Ascending aorta (tissue), 2 donors: ENCODE results near the gene KLRF1. TPM values are rescaled to one million over a fixed set of nuclear protein-coding genes. Genes with fewer than 3 reads are reported as not detected.

Experiments used
- DNase-seq, 2 donors: peaks; one replicate each; pipeline ENCODE4 v3.0.0-alpha.2; 2019; ENCODE audit warnings: low spot score in 2 of 2
- H3K27ac ChIP-seq, 2 donors: fragments of 200-600 bp; sonication (generic); one replicate each; pipeline ENCODE4 v1.5.1; 2016 to 2017; ENCODE audit warnings: mild to moderate bottlenecking in 1 of 2
- H3K27me3 ChIP-seq: fragments of 200-600 bp; sonication (generic); one replicate; pipeline ENCODE4 v1.5.1; 2017
- H3K36me3 ChIP-seq, 2 donors: fragments of 200-600 bp; sonication (generic); one replicate each; pipeline ENCODE4 v1.5.1; 2016
- H3K4me1 ChIP-seq, 2 donors: fragments of 200-600 bp; sonication (generic); one replicate each; pipeline ENCODE4 v1.5.1; 2016 to 2017; ENCODE audit warnings: mild to moderate bottlenecking in 1 of 2
- H3K4me3 ChIP-seq, 2 donors: fragments of 200-600 bp; sonication (generic); one replicate each; pipeline ENCODE4 v1.5.1; 2016 to 2017; ENCODE audit warnings: mild to moderate bottlenecking in 1 of 2
- H3K9me3 ChIP-seq, 2 donors: fragments of 200-600 bp; sonication (generic); one replicate each; pipeline ENCODE4 v1.5.1; 2016
- intact Hi-C: fragments of 100-400 bp; cut with DNase I; formaldehyde crosslinking; loops from one replicate; pipeline ENCODE4 v1.15.1; 2023
- total RNA-seq: library from RNA; depleted of rRNA; stranded (reverse); fragments of >200 nt; gene quantifications from one replicate; pipeline ENCODE4 v1.1.0, GENCODE V29; 2016
- TF ChIP-seq, protein P1 (sequence below), 3 experiments: fragments of 200-600 bp in 2 of 3; fragments of 450-650 bp in 1 of 3; sonication (generic) in 2 of 3; IDR thresholded peaks; one replicate each; pipeline ENCODE4 v1.5.1; 2016 to 2019; ENCODE audit warnings: antibody characterized with exemption in 3 of 3, mild to moderate bottlenecking in 1 of 3, moderate library complexity in 1 of 3

Gene KLRF1
- total RNA-seq, 1 donor from 2014 or later = not detected

DNA sequence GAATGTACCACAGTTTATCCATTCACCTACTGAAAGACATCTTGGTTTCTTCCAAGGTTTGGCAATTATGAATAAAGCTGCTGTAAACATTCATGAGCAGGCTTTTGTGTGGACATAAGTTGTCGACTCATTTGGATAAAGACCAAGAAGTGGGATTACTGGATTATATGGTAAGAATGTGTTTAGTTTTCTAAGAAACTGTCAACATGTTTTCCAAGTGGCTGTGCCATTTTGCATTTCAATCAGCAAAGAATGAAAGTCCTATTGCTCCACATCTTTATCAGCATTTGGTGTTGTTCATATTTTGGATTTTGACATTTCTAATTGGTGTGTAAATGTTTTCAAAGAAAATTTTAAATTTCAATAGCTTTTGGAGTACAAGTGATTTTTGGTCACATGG lies 27.3 kb upstream of the KLRF1 start:
- intact Hi-C loops = no loop called here
- no peaks in the 10 kb centered on the region for H3K4me1 ChIP-seq
- TF ChIP-seq, protein P1, sequence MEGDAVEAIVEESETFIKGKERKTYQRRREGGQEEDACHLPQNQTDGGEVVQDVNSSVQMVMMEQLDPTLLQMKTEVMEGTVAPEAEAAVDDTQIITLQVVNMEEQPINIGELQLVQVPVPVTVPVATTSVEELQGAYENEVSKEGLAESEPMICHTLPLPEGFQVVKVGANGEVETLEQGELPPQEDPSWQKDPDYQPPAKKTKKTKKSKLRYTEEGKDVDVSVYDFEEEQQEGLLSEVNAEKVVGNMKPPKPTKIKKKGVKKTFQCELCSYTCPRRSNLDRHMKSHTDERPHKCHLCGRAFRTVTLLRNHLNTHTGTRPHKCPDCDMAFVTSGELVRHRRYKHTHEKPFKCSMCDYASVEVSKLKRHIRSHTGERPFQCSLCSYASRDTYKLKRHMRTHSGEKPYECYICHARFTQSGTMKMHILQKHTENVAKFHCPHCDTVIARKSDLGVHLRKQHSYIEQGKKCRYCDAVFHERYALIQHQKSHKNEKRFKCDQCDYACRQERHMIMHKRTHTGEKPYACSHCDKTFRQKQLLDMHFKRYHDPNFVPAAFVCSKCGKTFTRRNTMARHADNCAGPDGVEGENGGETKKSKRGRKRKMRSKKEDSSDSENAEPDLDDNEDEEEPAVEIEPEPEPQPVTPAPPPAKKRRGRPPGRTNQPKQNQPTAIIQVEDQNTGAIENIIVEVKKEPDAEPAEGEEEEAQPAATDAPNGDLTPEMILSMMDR (IDR thresholded peaks at IDR 0.05) = no peak
- H3K27me3 ChIP-seq = no peaks in the 10 kb centered on the region
- no peak overlapping the region for H3K4me3 ChIP-seq
- DNase-seq = no peak
- no peaks in the 10 kb centered on the region for H3K9me3 ChIP-seq
- H3K36me3 ChIP-seq = no peaks in the 10 kb centered on the region
- no peak overlapping the region for H3K27ac ChIP-seq

DNA sequence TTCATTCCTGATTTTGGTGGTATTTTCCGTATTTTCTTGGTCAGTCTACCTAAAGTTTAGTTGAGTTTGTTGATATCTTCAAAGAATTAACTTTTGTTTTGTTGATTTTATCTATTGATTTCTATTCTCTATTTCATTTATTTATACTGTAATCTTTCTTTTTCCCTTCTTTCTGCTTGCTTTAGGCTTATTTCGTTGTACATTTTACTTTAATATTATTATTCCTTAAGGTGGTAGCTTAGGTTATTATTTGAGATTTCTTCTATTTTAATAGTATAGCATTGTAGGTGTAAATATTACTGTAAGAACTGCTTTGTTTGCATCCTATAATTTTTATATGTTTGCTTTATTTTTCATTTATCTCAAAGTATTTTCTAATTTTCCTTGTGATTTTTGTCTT lies 21.4 kb upstream of the KLRF1 start:
- H3K27me3 ChIP-seq = no peaks in the 10 kb centered on the region

DNA sequence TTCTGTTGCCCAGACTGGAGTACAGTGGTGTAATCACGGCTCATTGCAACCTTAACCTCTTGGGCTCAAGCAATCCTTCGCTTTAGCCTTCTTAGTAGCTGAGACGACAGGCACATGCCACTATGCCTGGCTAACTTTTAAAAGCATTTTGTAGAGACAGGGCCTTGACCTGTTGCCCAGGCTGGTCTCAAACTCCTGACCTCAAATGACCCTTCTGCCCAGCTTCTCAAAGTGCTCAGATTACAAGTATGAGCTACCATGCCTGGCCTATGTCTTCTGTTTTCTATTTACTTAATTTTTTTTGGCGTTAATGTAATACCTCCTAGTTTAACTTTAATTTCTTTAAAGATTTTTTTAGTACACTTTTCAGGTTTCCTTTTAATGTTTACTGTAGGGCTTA lies 20.6 kb upstream of the KLRF1 start:
- no peak overlapping the region for H3K4me3 ChIP-seq
- intact Hi-C loops = no loop called here
- no peaks in the 10 kb centered on the region for H3K27me3 ChIP-seq
- no peaks in the 10 kb centered on the region for H3K9me3 ChIP-seq
- no peaks in the 10 kb centered on the region for H3K36me3 ChIP-seq
- TF ChIP-seq, protein P1 (IDR thresholded peaks at IDR 0.05) = no peak
- no peaks in the 10 kb centered on the region for H3K4me1 ChIP-seq
- no peak for DNase-seq
- no peak overlapping the region for H3K27ac ChIP-seq

More for the DNA sequence above, 21.4 kb upstream of the KLRF1 start:
- intact Hi-C loops = no loop called here
- no peak overlapping the region for H3K27ac ChIP-seq
- no peaks in the 10 kb centered on the region for H3K9me3 ChIP-seq
- DNase-seq = no peak
- H3K36me3 ChIP-seq = no peaks in the 10 kb centered on the region
- no peak overlapping the region for H3K4me3 ChIP-seq
- TF ChIP-seq, protein P1 (IDR thresholded peaks at IDR 0.05) = no peak
- no peaks in the 10 kb centered on the region for H3K4me1 ChIP-seq

DNA sequence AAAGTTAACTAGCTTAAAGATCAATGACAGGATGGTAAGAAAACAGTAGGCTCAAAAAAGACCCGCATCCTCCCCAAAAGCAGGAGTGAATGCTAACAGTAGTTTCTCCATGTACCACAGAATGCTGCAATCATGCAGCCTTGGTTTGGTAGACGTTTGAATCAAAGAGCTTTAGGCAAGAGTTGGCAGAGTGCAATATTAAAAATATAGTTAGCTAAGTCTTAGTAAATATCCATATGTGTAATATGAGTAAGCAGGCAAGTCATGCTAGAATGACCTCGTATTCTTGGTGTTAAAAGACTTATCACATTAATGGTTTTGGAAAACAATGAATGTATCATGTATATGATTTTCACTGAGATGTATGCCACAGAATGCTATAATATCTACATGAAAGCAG lies 18.8 kb upstream of the KLRF1 start:
- TF ChIP-seq, protein P1 (IDR thresholded peaks at IDR 0.05) = no peak
- intact Hi-C loops = no loop called here
- Histone ChIP-seq H3K27ac (no peak overlapping the region), H3K4me3 (no peak overlapping the region), H3K4me1 (no peaks in the 10 kb centered on the region), H3K36me3 (no peaks in the 10 kb centered on the region), H3K9me3 (no peaks in the 10 kb centered on the region), H3K27me3 (no peaks in the 10 kb centered on the region)
- no peak for DNase-seq

DNA sequence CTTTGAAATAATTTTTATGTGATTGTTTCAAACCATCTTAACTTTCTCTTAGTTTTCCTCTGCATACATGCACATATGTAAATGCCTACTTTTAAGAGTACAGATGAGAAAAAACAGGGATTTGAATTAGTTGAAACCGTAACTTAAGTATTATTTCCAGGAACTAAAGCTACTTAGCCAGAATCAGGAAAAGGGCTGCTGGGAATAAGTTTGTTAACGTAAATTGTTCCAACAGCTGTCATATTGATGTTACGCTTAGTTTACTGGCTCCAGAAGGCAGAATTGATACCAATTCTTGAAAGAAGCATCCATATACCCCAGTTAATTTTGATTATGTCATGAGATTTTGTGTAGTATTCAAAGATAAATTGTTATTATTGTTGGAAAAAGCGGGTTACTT lies 17.9 kb upstream of the KLRF1 start:
- H3K27me3 ChIP-seq = no peaks in the 10 kb centered on the region
- no peak overlapping the region for H3K27ac ChIP-seq
- no peak overlapping the region for H3K4me3 ChIP-seq
- H3K4me1 ChIP-seq = no peaks in the 10 kb centered on the region
- DNase-seq = no peak
- TF ChIP-seq, protein P1 (IDR thresholded peaks at IDR 0.05) = no peak
- no peaks in the 10 kb centered on the region for H3K36me3 ChIP-seq
- no peaks in the 10 kb centered on the region for H3K9me3 ChIP-seq
- intact Hi-C loops = no loop called here

DNA sequence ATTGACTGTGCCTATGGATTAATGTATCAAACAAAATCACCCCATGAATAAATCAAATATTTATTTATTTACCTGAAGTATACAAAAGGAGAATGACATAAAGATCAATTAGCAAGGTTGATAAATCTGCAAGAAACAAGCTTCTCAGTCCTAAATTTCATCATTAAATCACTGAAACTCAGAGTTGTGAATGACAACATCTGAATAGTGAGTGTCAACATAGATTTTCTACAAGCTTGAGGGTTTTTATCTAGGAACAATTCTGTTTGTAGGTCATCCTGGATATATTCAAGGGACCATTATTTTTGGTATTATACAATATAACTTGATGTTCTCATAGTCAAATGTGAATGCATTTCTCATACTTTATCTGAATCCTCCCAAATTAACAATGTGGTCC lies 17.4 kb upstream of the KLRF1 start:
- Histone ChIP-seq H3K4me1 (no peaks in the 10 kb centered on the region), H3K27ac (no peak overlapping the region), H3K27me3 (no peaks in the 10 kb centered on the region), H3K36me3 (no peaks in the 10 kb centered on the region), H3K4me3 (no peak overlapping the region), H3K9me3 (no peaks in the 10 kb centered on the region)
- intact Hi-C loops = no loop called here
- DNase-seq = no peak
- TF ChIP-seq, protein P1 (IDR thresholded peaks at IDR 0.05) = no peak
